Bladder microvascular endothelial cell (primary cell): ENCODE data around the gene TFAP2B. TPM values are rescaled to one million over a fixed set of nuclear protein-coding genes. Genes with fewer than 3 reads are reported as not detected.

Experiments used
- total RNA-seq: library from RNA; depleted of rRNA; stranded (reverse); fragments of >200 nt; gene quantifications from 2 replicates; pipeline ENCODE4 v1.2.3, GENCODE V29; 2014

The TFAP2B gene
- not detected in 2 replicates for total RNA-seq

DNA sequence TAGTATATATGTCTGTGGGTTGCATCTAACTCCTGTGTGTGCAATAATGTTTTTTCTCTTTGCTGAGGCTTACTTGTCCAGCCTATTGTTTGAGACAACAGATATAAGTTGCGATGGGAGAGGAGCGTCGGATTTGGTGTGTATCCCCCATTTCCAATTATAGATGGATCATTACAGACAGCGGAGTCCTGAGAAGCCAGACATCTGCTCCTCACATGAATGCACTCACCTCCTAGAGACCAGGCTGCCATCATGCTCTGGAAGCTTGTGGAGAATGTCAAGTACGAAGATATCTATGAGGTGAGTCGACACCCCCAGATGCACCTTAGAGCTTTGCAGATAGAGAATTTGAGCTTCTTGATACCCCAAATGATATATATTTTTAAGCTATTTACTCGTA, at the start of gene TFAP2B:
TSS of gene TFAP2B (plus strand) at position 199 of the 400 bp plus-strand sequence. CDS start at position 220, 21 bp downstream.

Other genes with a start within 250 kb of the TFAP2B start
- not detected in 2 replicates for gene TFAP2D, start 105.3 kb upstream of the TFAP2B start, total RNA-seq